ENCODE data around the gene PTMS. TPM values are rescaled to one million over a fixed set of nuclear protein-coding genes. Genes with fewer than 3 reads are reported as not detected.

Gene PTMS
- total RNA-seq, 1 donor from 2014 or later = 395 TPM

GRCh38 chr12:6807170-6807569, 41.0 kb downstream of the PTMS start:
- Mint-ChIP-seq H3K27ac (no peak overlapping the region), H3K9me3 (peaks cover 5% of the 10 kb centered on the region)
- TF ChIP-seq, protein P1, sequence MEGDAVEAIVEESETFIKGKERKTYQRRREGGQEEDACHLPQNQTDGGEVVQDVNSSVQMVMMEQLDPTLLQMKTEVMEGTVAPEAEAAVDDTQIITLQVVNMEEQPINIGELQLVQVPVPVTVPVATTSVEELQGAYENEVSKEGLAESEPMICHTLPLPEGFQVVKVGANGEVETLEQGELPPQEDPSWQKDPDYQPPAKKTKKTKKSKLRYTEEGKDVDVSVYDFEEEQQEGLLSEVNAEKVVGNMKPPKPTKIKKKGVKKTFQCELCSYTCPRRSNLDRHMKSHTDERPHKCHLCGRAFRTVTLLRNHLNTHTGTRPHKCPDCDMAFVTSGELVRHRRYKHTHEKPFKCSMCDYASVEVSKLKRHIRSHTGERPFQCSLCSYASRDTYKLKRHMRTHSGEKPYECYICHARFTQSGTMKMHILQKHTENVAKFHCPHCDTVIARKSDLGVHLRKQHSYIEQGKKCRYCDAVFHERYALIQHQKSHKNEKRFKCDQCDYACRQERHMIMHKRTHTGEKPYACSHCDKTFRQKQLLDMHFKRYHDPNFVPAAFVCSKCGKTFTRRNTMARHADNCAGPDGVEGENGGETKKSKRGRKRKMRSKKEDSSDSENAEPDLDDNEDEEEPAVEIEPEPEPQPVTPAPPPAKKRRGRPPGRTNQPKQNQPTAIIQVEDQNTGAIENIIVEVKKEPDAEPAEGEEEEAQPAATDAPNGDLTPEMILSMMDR (conservative IDR thresholded peaks at IDR 0.05) = no peak

GRCh38 chr12:6809056-6809455, 42.9 kb downstream of the PTMS start:
- Mint-ChIP-seq H3K9me3 (peaks cover 3% of the 10 kb centered on the region), H3K4me1 (ENCODE audit: unreplicated experiment) (no peaks in the 10 kb centered on the region), H3K27me3 (peaks cover 22% of the 10 kb centered on the region), H3K27ac (no peak overlapping the region), H3K36me3 (peaks cover 2% of the 10 kb centered on the region), H3K4me3 (no peak overlapping the region)
- TF ChIP-seq, protein P1 (conservative IDR thresholded peaks at IDR 0.05) = no peak
- no peak for DNase-seq (ENCODE audit: extremely low spot score, unreplicated experiment)

More at GRCh38 chr12:6807170-6807569, 41.0 kb downstream of the PTMS start:
- peaks cover 3% of the 10 kb centered on the region for H3K36me3 Mint-ChIP-seq
- DNase-seq (ENCODE audit: extremely low spot score, unreplicated experiment) = no peak
- H3K27me3 Mint-ChIP-seq = peaks cover 13% of the 10 kb centered on the region
- H3K4me1 Mint-ChIP-seq (ENCODE audit: unreplicated experiment) = no peaks in the 10 kb centered on the region
- H3K4me3 Mint-ChIP-seq = no peak overlapping the region

- H3K27ac Mint-ChIP-seq = no peak overlapping the region
- no peaks in the 10 kb centered on the region for H3K36me3 Mint-ChIP-seq
- no peaks in the 10 kb centered on the region for H3K4me1 Mint-ChIP-seq (ENCODE audit: unreplicated experiment)
- H3K27me3 Mint-ChIP-seq = peaks cover 35% of the 10 kb centered on the region
- TF ChIP-seq, protein P1 (conservative IDR thresholded peaks at IDR 0.05) = no peak
- no peak for DNase-seq (ENCODE audit: extremely low spot score, unreplicated experiment)
- no peak overlapping the region for H3K4me3 Mint-ChIP-seq
- no peaks in the 10 kb centered on the region for H3K9me3 Mint-ChIP-seq
Measured at GRCh38 chr12:6810758-6811157, 44.6 kb downstream of the PTMS start.

DNA sequence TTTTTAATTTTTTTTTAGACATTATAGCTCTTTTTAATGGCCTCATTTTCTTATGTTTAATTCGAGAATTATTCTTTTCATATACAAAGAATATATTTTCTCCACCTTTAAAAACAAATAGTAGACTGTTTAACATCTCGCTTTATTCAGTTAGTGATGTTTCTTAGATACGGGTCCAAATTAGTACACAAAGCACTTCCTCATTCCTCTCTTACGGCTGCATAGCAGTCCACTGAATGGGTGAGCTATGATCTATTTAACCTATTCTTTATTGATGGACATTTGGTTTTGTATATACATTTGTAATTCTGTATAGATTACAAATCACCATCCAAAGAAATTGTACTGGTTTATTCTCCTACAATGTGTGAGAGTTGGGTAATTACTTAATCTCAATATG, 47.2 kb downstream of the PTMS start:
- Mint-ChIP-seq H3K4me1 (ENCODE audit: unreplicated experiment) (peaks cover 14% of the 10 kb centered on the region), H3K27ac (no peak overlapping the region), H3K36me3 (no peaks in the 10 kb centered on the region), H3K27me3 (peaks cover 41% of the 10 kb centered on the region), H3K9me3 (no peaks in the 10 kb centered on the region), H3K4me3 (no peak overlapping the region)
- TF ChIP-seq, protein P1 (conservative IDR thresholded peaks at IDR 0.05) = no peak
- DNase-seq (ENCODE audit: extremely low spot score, unreplicated experiment) = no peak

DNA sequence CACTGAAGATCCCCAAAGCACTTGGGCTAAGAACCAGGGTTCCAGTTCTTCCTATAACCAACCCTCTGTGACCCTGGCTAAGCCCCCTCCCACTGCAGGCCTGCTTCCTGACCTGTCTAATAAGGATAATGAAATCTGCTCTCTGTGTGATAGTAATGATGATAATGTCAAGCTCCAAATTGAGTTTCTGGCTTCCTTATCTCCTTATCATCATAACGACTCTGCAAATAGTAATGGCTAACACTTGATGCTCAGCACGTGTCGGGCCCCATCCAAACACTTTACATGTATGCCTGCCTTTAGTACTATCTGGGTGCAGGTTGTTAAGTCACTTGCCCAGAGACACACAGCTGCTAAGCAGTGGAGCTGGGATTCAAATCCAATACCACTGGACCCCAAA, 50.4 kb downstream of the PTMS start:
- DNase-seq (ENCODE audit: extremely low spot score, unreplicated experiment) = no peak
- Mint-ChIP-seq H3K4me3 (no peak overlapping the region), H3K27me3 (peaks cover 45% of the 10 kb centered on the region), H3K27ac (no peak overlapping the region), H3K4me1 (ENCODE audit: unreplicated experiment) (peaks cover 39% of the 10 kb centered on the region), H3K36me3 (no peaks in the 10 kb centered on the region), H3K9me3 (no peaks in the 10 kb centered on the region)
- TF ChIP-seq, protein P1 (conservative IDR thresholded peaks at IDR 0.05) = no peak

DNA sequence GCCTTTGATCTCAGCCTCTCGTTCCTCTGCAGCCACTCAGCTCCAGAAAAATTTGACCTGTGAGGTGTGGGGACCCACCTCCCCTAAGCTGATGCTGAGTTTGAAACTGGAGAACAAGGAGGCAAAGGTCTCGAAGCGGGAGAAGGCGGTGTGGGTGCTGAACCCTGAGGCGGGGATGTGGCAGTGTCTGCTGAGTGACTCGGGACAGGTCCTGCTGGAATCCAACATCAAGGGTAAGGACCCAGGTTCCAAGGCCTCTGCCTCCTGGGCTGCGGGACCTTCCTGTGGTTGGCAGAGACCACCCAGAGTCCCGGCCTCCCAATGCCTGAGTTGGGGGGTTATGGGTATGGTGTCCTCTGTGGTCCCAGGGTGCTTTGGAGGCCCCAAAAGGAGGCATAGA, 50.9 kb downstream of the PTMS start:
- Mint-ChIP-seq H3K27ac (no peak overlapping the region), H3K9me3 (no peaks in the 10 kb centered on the region), H3K27me3 (peaks cover 48% of the 10 kb centered on the region), H3K36me3 (no peaks in the 10 kb centered on the region), H3K4me1 (ENCODE audit: unreplicated experiment) (peaks cover 39% of the 10 kb centered on the region), H3K4me3 (no peak overlapping the region)
- TF ChIP-seq, protein P1 (conservative IDR thresholded peaks at IDR 0.05) = no peak
- DNase-seq (ENCODE audit: extremely low spot score, unreplicated experiment) = no peak

Data from type B pancreatic cell (in vitro differentiated cells).